ENCODE data around the gene LMBRD2.
"Not testable (repeated sequence)": the region's sequence is repeated elsewhere in the genome, so short reads cannot be mapped to it uniquely, and the experiment has no call there.

The LMBRD2 gene
- 28.0 to 35.4 reads per million in 2 experiments for total RNA-seq

GRCh38 chr5:36151434-36152323 lies at the start of gene LMBRD2, which contains the start of gene SKP2:
TSS of gene LMBRD2 (minus strand) at chr5:36151887. CDS start at chr5:36143349, 8,538 bp downstream.
TSS of gene SKP2 (plus strand) at chr5:36152111. CDS start at chr5:36152263, 152 bp downstream.
- peak; percentile 97 for DNase-seq (ENCODE audit: low read depth)

GRCh38 chr5:36200513-36200912 lies 48.8 kb upstream of the LMBRD2 start:
- DNase-seq (ENCODE audit: low read depth): no peak

- DNase-seq (ENCODE audit: low read depth): no peak
These were observed 47.9 kb upstream of the LMBRD2 start for GRCh38 chr5:36199620-36200019.

GRCh38 chr5:36198783-36199182 lies 47.1 kb upstream of the LMBRD2 start:
- not testable (repeated sequence) for DNase-seq (ENCODE audit: low read depth)

GRCh38 chr5:36198281-36198680 lies 46.6 kb upstream of the LMBRD2 start:
- no peak for DNase-seq (ENCODE audit: low read depth)

- no peak for DNase-seq (ENCODE audit: low read depth)
These were observed 42.1 kb upstream of the LMBRD2 start for GRCh38 chr5:36193746-36194145.

- not testable (repeated sequence) for DNase-seq (ENCODE audit: low read depth)
These were observed 32.7 kb upstream of the LMBRD2 start for GRCh38 chr5:36184408-36184807.

GRCh38 chr5:36181774-36182173 lies 30.1 kb upstream of the LMBRD2 start:
- DNase-seq (ENCODE audit: low read depth): no peak

- DNase-seq (ENCODE audit: low read depth): no peak
These were observed 29.1 kb upstream of the LMBRD2 start for GRCh38 chr5:36180556-36181350.

GRCh38 chr5:36179950-36180349 lies 28.3 kb upstream of the LMBRD2 start:
- no peak for DNase-seq (ENCODE audit: low read depth)

GRCh38 chr5:36178524-36178890 lies 26.8 kb upstream of the LMBRD2 start:
- DNase-seq (ENCODE audit: low read depth): no peak

GRCh38 chr5:36177715-36178523 lies 26.2 kb upstream of the LMBRD2 start:
- DNase-seq (ENCODE audit: low read depth): no peak

GRCh38 chr5:36177154-36177553 lies 25.5 kb upstream of the LMBRD2 start:
- DNase-seq (ENCODE audit: low read depth): no peak

GRCh38 chr5:36175043-36175442 lies 23.4 kb upstream of the LMBRD2 start:
- no peak for DNase-seq (ENCODE audit: low read depth)

- DNase-seq (ENCODE audit: low read depth): no peak
These were observed 22.4 kb upstream of the LMBRD2 start for GRCh38 chr5:36174119-36174518.

- no peak for DNase-seq (ENCODE audit: low read depth)
These were observed 21.7 kb upstream of the LMBRD2 start for GRCh38 chr5:36173426-36173825.

GRCh38 chr5:36172599-36172998 lies 20.9 kb upstream of the LMBRD2 start:
- DNase-seq (ENCODE audit: low read depth): no peak

GRCh38 chr5:36170832-36171424 lies 19.2 kb upstream of the LMBRD2 start:
- no peak for DNase-seq (ENCODE audit: low read depth)

GRCh38 chr5:36168737-36169136 lies 17.1 kb upstream of the LMBRD2 start:
- DNase-seq (ENCODE audit: low read depth): no peak

GRCh38 chr5:36164461-36164860 lies 12.8 kb upstream of the LMBRD2 start:
- DNase-seq (ENCODE audit: low read depth): no peak

- no peak for DNase-seq (ENCODE audit: low read depth)
These were observed 11.3 kb upstream of the LMBRD2 start for GRCh38 chr5:36162810-36163486.
